Peyer's patch (tissue), 4 donors: ENCODE measurements around the gene SLC6A17. TPM values are rescaled to one million over a fixed set of nuclear protein-coding genes. Genes with fewer than 3 reads are reported as not detected.

Experiments used
- DNase-seq, 3 donors: peaks; one replicate each; pipeline ENCODE4 v3.0.0-alpha.2; 2017 to 2019
- H3K27ac ChIP-seq, 4 donors: fragments of 200-600 bp; sonication (generic); one replicate each; pipeline ENCODE4 v1.5.1; 2016 to 2019
- H3K27me3 ChIP-seq, 2 donors: fragments of 200-600 bp; sonication (generic); one replicate each; pipeline ENCODE4 v1.5.1; 2019
- H3K36me3 ChIP-seq, 3 donors: fragments of 200-600 bp; sonication (generic); one replicate each; pipeline ENCODE4 v1.5.1; 2016 to 2019
- H3K4me1 ChIP-seq, 4 donors: fragments of 200-600 bp; sonication (generic); one replicate each; pipeline ENCODE4 v1.5.1; 2016 to 2019
- H3K4me3 ChIP-seq, 4 donors: fragments of 200-600 bp; sonication (generic); 1 replicate in 3 of 4; 2 replicates in 1 of 4; pipeline ENCODE4 v1.5.1; 2016 to 2019; ENCODE audit warnings: mild to moderate bottlenecking in 1 of 4
- H3K9me3 ChIP-seq, 4 donors: fragments of 200-600 bp; sonication (generic); one replicate each; pipeline ENCODE4 v1.5.1; 2016 to 2019; ENCODE audit warnings: mild to moderate bottlenecking in 1 of 4
- CTCF ChIP-seq, 6 experiments: fragments of 450-650 bp in 4 of 6; fragments of 200-600 bp in 2 of 6; sonication (generic) in 1 of 6; IDR thresholded peaks; one replicate each; pipeline ENCODE4 v1.5.1; 2017 to 2019; ENCODE audit warnings: antibody characterized with exemption in 6 of 6, mild to moderate bottlenecking in 3 of 6, moderate library complexity in 1 of 6
- POLR2A ChIP-seq, 2 donors: fragments of 450-650 bp; IDR thresholded peaks; one replicate each; pipeline ENCODE4 v1.5.1; 2017; ENCODE audit warnings: antibody characterized with exemption in 2 of 2, mild to moderate bottlenecking in 2 of 2, moderate library complexity in 2 of 2
- total RNA-seq, 4 donors: library from RNA; depleted of rRNA; stranded (reverse); fragments of >200 nt; gene quantifications; one replicate each; pipeline ENCODE4 v1.1.0, GENCODE V29; 2016

The SLC6A17 gene
- total RNA-seq, 4 donors from 2014 or later, result 0.13 to 0.28 TPM; not detected in 2

DNA sequence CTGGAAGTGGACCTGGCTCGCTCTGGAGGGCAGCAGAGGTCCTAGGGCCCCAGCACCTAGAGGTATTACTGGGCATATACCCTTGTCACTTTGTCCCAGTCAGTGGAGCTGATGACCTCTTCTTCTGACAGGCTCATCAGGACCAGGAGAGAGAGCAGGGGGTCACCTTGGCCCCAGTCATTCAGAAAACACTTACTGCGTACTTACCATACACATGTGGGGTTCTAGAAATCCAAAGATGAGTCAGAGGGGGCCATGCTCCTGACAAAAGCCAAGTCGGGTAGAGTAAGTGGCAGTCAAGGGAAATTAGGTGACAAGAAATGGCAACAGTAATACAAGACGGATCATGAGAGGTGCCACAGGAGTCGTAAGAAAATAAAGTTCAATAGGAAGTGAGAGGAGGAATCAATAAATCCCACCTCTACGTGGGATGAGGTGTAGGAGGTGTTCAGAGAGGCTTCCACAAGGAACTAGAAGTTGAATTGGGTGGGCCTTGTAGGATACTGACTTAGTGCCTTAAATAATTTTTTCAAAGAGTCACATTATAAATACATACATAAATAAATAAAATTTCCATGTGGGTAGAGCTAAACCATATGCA, 66.7 kb downstream of the SLC6A17 start:
- no peak for TF ChIP-seq POLR2A (IDR thresholded peaks at IDR 0.05)
- no peak for TF ChIP-seq CTCF (IDR thresholded peaks at IDR 0.05)
- no peak overlapping the region for H3K4me3 ChIP-seq
- no peaks in the 10 kb centered on the region for H3K9me3 ChIP-seq
- no peaks in the 10 kb centered on the region for H3K27me3 ChIP-seq
- DNase-seq, result no peak
- H3K27ac ChIP-seq, result no peak overlapping the region
- no peaks in the 10 kb centered on the region for H3K36me3 ChIP-seq
- peaks cover 0 to 9% (median under 1%) of the 10 kb centered on the region in 4 donors for H3K4me1 ChIP-seq

- Histone ChIP-seq H3K4me3 (no peak overlapping the region), H3K4me1 (no peaks in the 10 kb centered on the region), H3K27me3 (no peaks in the 10 kb centered on the region), H3K9me3 (no peaks in the 10 kb centered on the region), H3K36me3 (no peaks in the 10 kb centered on the region), H3K27ac (no peak overlapping the region)
- no peak for DNase-seq
- no peak for TF ChIP-seq POLR2A (IDR thresholded peaks at IDR 0.05)
- no peak for TF ChIP-seq CTCF (IDR thresholded peaks at IDR 0.05)
These were observed 67.8 kb downstream of the SLC6A17 start for GRCh38 chr1:110218137-110218536.

GRCh38 chr1:110218739-110219138, 68.4 kb downstream of the SLC6A17 start:
- Histone ChIP-seq H3K27ac (no peak overlapping the region), H3K4me1 (no peaks in the 10 kb centered on the region), H3K9me3 (no peaks in the 10 kb centered on the region), H3K36me3 (no peaks in the 10 kb centered on the region), H3K27me3 (no peaks in the 10 kb centered on the region), H3K4me3 (no peak overlapping the region)
- no peak for DNase-seq
- TF ChIP-seq CTCF (IDR thresholded peaks at IDR 0.05), result no peak
- TF ChIP-seq POLR2A (IDR thresholded peaks at IDR 0.05), result no peak

DNA sequence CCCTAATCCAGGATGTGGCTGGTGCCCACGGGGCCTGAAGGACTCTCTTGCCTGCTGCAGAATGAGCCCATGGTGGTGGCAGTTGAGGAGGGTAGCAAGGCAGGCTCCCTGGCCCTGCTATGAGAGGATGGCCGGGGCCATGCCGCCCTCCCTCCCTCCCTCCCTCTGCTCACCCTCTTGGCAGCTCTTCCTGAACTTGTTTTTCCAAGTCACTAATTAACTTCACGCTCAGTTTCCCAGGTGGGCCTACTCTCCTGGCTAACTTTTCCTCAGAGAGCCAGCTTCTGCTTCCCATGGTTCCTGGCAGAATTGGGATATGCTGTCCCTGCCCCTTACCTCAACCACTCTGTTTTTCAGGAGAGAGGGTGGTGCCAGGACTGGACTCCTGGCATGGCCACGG, 70.0 kb downstream of the SLC6A17 start:
- Histone ChIP-seq H3K9me3 (no peaks in the 10 kb centered on the region), H3K4me1 (peaks cover 0 to 5% (median 0%) of the 10 kb centered on the region in 4 donors), H3K27ac (no peak overlapping the region), H3K36me3 (no peaks in the 10 kb centered on the region), H3K27me3 (no peaks in the 10 kb centered on the region), H3K4me3 (no peak overlapping the region)
- no peak for DNase-seq
- no peak for TF ChIP-seq POLR2A (IDR thresholded peaks at IDR 0.05)
- no peak for TF ChIP-seq CTCF (IDR thresholded peaks at IDR 0.05)

DNA sequence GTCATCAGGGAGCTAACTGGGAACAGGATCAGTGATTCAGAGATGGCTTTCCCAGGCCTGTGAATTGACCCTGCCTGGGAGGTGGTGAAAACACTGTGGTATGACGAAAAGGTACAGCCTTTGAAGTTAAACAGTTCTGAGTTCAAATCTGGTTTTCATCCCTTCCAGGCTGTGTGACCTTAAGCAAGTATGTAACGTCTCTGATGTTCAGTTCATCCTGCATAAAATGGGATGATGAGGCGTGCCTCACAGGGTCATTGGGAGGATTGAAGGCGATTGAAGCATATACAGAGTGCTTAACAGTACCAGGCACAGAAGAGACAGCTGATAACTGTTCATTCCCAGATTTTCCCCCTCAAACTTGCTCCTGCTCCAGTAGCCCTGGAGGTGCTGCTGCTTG, 70.8 kb downstream of the SLC6A17 start:
- TF ChIP-seq CTCF (IDR thresholded peaks at IDR 0.05) (no peak), POLR2A (IDR thresholded peaks at IDR 0.05) (no peak)
- no peaks in the 10 kb centered on the region for H3K9me3 ChIP-seq
- H3K4me1 ChIP-seq, result peaks cover 0 to 5% (median 0%) of the 10 kb centered on the region in 4 donors
- H3K27ac ChIP-seq, result no peak overlapping the region
- no peak overlapping the region for H3K4me3 ChIP-seq
- H3K27me3 ChIP-seq, result no peaks in the 10 kb centered on the region
- no peak for DNase-seq
- no peaks in the 10 kb centered on the region for H3K36me3 ChIP-seq

GRCh38 chr1:110223127-110223526, 72.8 kb downstream of the SLC6A17 start:
- Histone ChIP-seq H3K27me3 (no peaks in the 10 kb centered on the region), H3K36me3 (no peaks in the 10 kb centered on the region), H3K27ac (no peak overlapping the region)

More at GRCh38 chr1:110223127-110223526, 72.8 kb downstream of the SLC6A17 start:
- no peak for DNase-seq
- TF ChIP-seq POLR2A (IDR thresholded peaks at IDR 0.05), result no peak
- no peak for TF ChIP-seq CTCF (IDR thresholded peaks at IDR 0.05)
- H3K4me3 ChIP-seq, result no peak overlapping the region
- peaks cover 0 to 5% (median 0%) of the 10 kb centered on the region in 4 donors for H3K4me1 ChIP-seq
- no peaks in the 10 kb centered on the region for H3K9me3 ChIP-seq
